Posterior cingulate gyrus (tissue), 11 donors: Measurements from ENCODE around the gene TAP2.
A peak's percentile ranks its signal among the peaks of the same experiment; 100 is the strongest.

Experiments used
- DNase-seq, 10 donors: peaks; one replicate each; pipeline versions ENCODE4 v3.0.0 to v3.0.0-alpha.2; 2020 to 2021; ENCODE audit warnings: mixed read lengths in 3 of 10
- intact Hi-C: fragments of 100-400 bp; cut with DNase I; formaldehyde crosslinking; loops from one replicate; pipeline ENCODE4 v1.15.1; 2023

The TAP2 gene

DNA sequence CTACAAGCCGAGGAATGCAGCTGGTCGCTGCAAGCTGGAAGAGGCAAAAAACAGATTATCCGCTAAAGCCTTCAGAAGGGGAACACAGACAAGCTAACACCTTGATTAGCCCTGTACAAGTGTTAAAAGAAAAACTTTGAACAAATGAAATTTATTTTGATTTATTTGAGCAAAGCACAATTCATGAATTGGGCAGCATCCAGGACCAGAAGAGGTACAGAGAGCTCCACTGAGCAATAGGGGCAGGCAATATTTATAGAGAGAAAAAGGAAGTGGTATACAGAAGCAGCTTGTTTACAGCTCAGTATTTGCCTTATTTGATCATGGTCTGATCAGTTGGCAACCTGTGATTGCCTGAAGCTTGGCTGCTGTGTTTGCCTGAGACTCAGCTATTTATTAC, 39.4 kb downstream of the TAP2 start:
- intact Hi-C loops = loop anchor here (5.0 to 10.0 kb wide), 2 partner anchors 94 to 367 kb away; no protein-coding TSS in a partner anchor
- no peak for DNase-seq

DNA sequence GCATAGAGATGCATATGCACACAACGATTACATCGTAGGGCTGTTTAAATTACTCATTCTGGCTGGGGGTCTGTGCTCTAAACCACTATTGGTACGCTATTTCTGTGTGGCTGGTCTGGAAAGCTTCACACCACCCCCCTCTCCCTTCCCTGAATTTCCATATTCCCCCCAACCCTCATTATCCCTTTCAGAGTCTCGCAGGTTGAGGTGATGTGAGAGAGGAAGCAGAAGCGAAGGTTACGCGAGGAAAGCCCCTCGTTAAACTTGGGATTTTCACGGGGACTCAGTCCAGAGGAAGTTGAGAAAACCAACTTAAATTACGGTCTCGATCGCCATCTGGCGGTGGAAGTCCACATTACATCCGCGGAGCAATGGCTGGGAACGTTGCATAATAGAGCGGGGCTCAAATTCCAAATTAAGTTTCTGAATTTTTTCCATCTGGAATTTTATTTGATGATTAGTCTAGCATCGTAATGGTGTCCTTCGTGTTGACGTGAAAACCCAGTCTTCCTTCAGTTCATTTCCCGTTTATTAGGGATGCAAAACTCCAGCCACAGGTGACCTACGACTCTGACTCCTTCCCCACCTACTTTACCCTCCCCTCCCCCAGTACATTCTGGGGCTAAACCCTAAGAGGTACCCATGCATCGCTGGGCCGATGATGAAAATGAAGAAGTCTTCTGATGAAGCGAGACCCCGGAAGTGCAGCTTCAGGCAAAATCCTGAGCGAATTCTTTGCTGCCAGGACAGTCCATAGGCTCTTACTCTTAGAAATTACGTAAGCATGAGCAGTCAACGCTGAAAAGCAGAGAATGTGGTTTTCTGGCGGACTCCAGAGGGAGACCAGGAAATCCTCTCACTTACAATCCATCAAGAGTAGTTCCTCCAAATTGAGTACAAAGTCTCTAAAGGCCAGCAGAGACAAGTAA, 41.4 kb downstream of the TAP2 start:
- DNase-seq = peak; percentile 51 to 94 (median 82)
- intact Hi-C loops = loop anchor here (1.0 to 10.0 kb wide), 3 partner anchors 92 to 384 kb away; no protein-coding TSS in a partner anchor

DNA sequence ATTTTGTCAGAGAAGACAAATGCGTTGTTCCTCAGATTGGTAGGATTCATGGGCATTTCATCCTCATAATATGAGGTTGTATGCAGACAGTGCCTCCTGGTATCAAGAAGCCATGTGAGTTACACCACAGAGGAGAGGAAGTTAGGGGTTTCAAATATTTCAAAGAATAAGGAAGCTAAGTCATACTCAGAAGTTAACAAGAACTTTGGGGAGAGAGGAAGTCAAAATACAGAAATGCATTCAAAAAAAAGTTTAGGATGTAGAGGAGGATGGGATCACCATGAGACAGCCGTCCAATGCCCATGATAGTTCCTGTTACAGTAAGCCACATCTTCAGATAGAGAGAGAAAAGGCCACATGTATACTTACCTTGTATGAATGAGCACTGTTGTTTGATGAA, 44.0 kb downstream of the TAP2 start:
- no peak for DNase-seq
- intact Hi-C loops = loop anchor here (10.0 kb wide), 1 partner anchor 90 kb away; no protein-coding TSS in a partner anchor

DNA sequence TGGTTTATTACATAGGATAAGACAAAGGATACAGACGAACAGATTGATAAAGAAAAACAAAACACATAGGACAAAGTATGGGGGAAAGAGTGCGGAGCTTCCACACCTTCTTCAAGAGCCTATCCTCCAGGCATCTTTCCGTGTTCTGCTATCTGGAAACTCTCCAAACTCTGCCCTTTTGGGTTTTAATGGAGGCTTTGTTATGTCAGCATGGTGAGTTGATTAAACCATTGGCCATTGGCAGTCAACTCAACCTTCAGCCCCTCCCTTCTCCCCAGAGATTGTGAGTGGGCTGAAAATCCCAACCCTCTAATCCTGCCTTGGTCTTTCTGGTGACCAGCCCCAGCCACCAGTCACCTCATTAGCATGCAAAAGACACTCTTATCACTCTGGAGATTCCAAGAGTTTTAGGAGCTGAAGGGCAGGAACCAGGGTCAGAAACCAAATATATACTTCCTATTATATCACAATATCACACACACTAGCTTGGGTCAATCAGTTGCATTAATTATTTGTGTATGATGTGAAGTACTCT, 45.6 kb downstream of the TAP2 start:
- DNase-seq = no peak
- intact Hi-C loops = loop anchor here (10.0 kb wide), 1 partner anchor 88 kb away; no protein-coding TSS in a partner anchor

DNA sequence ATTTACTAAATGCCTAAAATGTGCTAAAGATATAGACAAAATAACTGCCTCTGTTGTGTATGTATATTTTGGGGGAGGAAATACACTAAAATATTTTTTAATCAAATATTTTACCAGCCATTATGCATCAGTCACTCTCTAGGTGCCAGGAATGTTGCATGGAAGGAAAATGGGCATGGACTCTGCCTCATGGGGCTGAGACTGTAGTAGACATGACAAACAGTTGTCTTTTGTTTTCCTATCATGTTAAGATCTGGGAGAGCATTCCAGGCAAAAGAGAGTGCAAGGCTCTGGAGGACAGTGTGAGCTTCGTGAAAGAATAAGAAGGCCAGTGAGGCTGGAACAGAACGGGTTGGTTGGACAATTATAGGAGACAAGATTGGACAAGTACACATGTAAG, 48.2 kb downstream of the TAP2 start:
- intact Hi-C loops = loop anchor here (10.0 kb wide), 1 partner anchor 86 kb away; no protein-coding TSS in a partner anchor

More for the DNA sequence above, 48.2 kb downstream of the TAP2 start:
- no peak for DNase-seq
